Small intestine (tissue), 7 donors: ENCODE measurements around the gene ATCAY. TPM values are rescaled to one million over a fixed set of nuclear protein-coding genes. Genes with fewer than 3 reads are reported as not detected.

ENCODE experiments used
- DNase-seq, 2 donors: peaks; one replicate each; pipeline versions ENCODE4 v3.0.0 to v3.0.0-alpha.2; 2013
- FAIRE-seq: peaks from 2 replicates; lab custom pipeline; 2012; peaks lifted over from hg19 to GRCh38; lab: Jason Lieb, UNC
- H3K27ac ChIP-seq, 3 donors: one replicate each; pipeline ENCODE4 v1.5.1; 2013; ENCODE audit warnings: low read length in 2 of 3, mild to moderate bottlenecking in 2 of 3, control low read depth in 1 of 3, inconsistent platforms in 1 of 3, low read depth in 1 of 3, moderate library complexity in 1 of 3
- H3K27me3 ChIP-seq, 3 donors: one replicate each; pipeline ENCODE4 v1.6.1; 2013; ENCODE audit warnings: low read length in 3 of 3, inconsistent platforms in 1 of 3; ENCODE audit not compliant: control insufficient read depth in 3 of 3, insufficient read depth in 3 of 3
- H3K36me3 ChIP-seq, 3 donors: one replicate each; pipeline ENCODE4 v1.6.1; 2013; ENCODE audit warnings: low read length in 3 of 3, inconsistent platforms in 1 of 3, low read depth in 1 of 3, mild to moderate bottlenecking in 1 of 3, moderate library complexity in 1 of 3; ENCODE audit not compliant: control insufficient read depth in 3 of 3, insufficient read depth in 2 of 3
- H3K4me1 ChIP-seq, 3 donors: one replicate each; pipeline ENCODE4 v1.6.1; 2013; ENCODE audit warnings: low read length in 2 of 3, inconsistent platforms in 1 of 3, low read depth in 1 of 3, mild to moderate bottlenecking in 1 of 3, moderate library complexity in 1 of 3; ENCODE audit not compliant: control insufficient read depth in 3 of 3, insufficient read depth in 2 of 3
- H3K4me3 ChIP-seq, 3 donors: one replicate each; pipeline ENCODE4 v1.5.1; 2013; ENCODE audit warnings: low read length in 3 of 3, control low read depth in 1 of 3, inconsistent platforms in 1 of 3, low read depth in 1 of 3, mild to moderate bottlenecking in 1 of 3, moderate library complexity in 1 of 3
- H3K9me3 ChIP-seq, 2 donors: one replicate each; pipeline ENCODE4 v1.6.1; 2013; ENCODE audit warnings: low read depth in 1 of 2, low read length in 1 of 2; ENCODE audit not compliant: control insufficient read depth in 2 of 2, insufficient read depth in 1 of 2
- WGBS, 3 donors: extraction: QIAGEN DNeasy Blood & Tissue Kit; methylation state at CpG; one replicate each; pipeline ENCODE4 v1.1.7; 2013; 5-methylcytosine and 5-hydroxymethylcytosine counted together
- polyA plus RNA-seq, 4 donors: library from polyadenylated mRNA; stranded (reverse) in 3 of 4; unstranded in 1 of 4; fragments of 200-250 nt in 3 of 4; fragments of 120-200 nt in 1 of 4; gene quantifications; one replicate each; pipeline versions ENCODE4 v1.2.1 to v1.2.3, GENCODE V29; 2013
- donor health status: healthy with polysubstance abuse.
- donor health status: control.
- donor health status: control.
- donor health status: Bipolar disorder and iron deficiency.
- donor health status: healthy.

ATCAY gene
- polyA plus RNA-seq, 4 donors = 0.27 to 3.0 (median 0.34) TPM; not detected in 1

GRCh38 chr19:3850320-3850972 lies 30.0 kb upstream of the ATCAY start:
- no peak for FAIRE-seq
- Histone ChIP-seq H3K9me3 (peaks cover 2 to 24% of the 10 kb centered on the region in 2 donors), H3K27ac (no peak overlapping the region), H3K27me3 (no peaks in the 10 kb centered on the region), H3K36me3 (no peaks in the 10 kb centered on the region), H3K4me1 (no peaks in the 10 kb centered on the region), H3K4me3 (no peak overlapping the region)
- 79 to 86% (median 80%) methylated on average over 6 of the region's 6 CpGs for WGBS, 3 donors
- no peak for DNase-seq

GRCh38 chr19:3851254-3852176 lies 29.0 kb upstream of the ATCAY start:
- WGBS, 3 donors = 91 to 94% (median 93%) methylated on average over 11 of the region's 11 CpGs

GRCh38 chr19:3852177-3852511 lies 28.3 kb upstream of the ATCAY start:
- Histone ChIP-seq H3K4me1 (no peaks in the 10 kb centered on the region), H3K27me3 (no peaks in the 10 kb centered on the region), H3K4me3 (no peak overlapping the region), H3K9me3 (peaks cover 2 to 20% of the 10 kb centered on the region in 2 donors), H3K27ac (no peak overlapping the region), H3K36me3 (no peaks in the 10 kb centered on the region)
- WGBS, 3 donors = 97 to 100% (median 100%) methylated on average over 1 of the region's 1 CpG
- DNase-seq (no peak), FAIRE-seq (no peak)

More at GRCh38 chr19:3851254-3852176, 29.0 kb upstream of the ATCAY start:
- FAIRE-seq (no peak), DNase-seq (no peak)
- Histone ChIP-seq H3K4me1 (no peaks in the 10 kb centered on the region), H3K27me3 (no peaks in the 10 kb centered on the region), H3K36me3 (no peaks in the 10 kb centered on the region), H3K4me3 (no peak overlapping the region), H3K27ac (no peak overlapping the region), H3K9me3 (peaks cover 2 to 24% of the 10 kb centered on the region in 2 donors)

GRCh38 chr19:3852614-3853254 lies 27.8 kb upstream of the ATCAY start:
- WGBS, 3 donors = 48 to 70% (median 55%) methylated on average over 4 of the region's 4 CpGs
- Histone ChIP-seq H3K4me1 (no peaks in the 10 kb centered on the region), H3K27me3 (no peaks in the 10 kb centered on the region), H3K36me3 (no peaks in the 10 kb centered on the region), H3K9me3 (peaks cover 2 to 20% of the 10 kb centered on the region in 2 donors), H3K4me3 (no peak overlapping the region), H3K27ac (no peak overlapping the region)
- DNase-seq = peak in 1 of 2 donors; percentile 59
- no peak for FAIRE-seq

GRCh38 chr19:3855320-3855719 lies 25.2 kb upstream of the ATCAY start:
- H3K36me3 ChIP-seq = no peaks in the 10 kb centered on the region
- FAIRE-seq (no peak), DNase-seq (peak in 1 of 2 donors; percentile 88)
- WGBS, 3 donors = 13 to 63% (median 38%) methylated on average over 19 of the region's 19 CpGs
- H3K27me3 ChIP-seq = no peaks in the 10 kb centered on the region
- H3K27ac ChIP-seq = no peak overlapping the region
- peaks cover 2 to 20% of the 10 kb centered on the region in 2 donors for H3K9me3 ChIP-seq
- no peak overlapping the region for H3K4me3 ChIP-seq
- no peaks in the 10 kb centered on the region for H3K4me1 ChIP-seq

GRCh38 chr19:3857449-3858003 lies 23.0 kb upstream of the ATCAY start:
- Histone ChIP-seq H3K27ac (no peak overlapping the region), H3K36me3 (no peaks in the 10 kb centered on the region), H3K4me3 (no peak overlapping the region), H3K27me3 (no peaks in the 10 kb centered on the region), H3K9me3 (peaks cover 0 to 4% of the 10 kb centered on the region in 2 donors), H3K4me1 (no peaks in the 10 kb centered on the region)
- FAIRE-seq = no peak
- WGBS, 3 donors = 64 to 74% (median 71%) methylated on average over 11 to 12 of the region's 12 CpGs
- DNase-seq = no peak

GRCh38 chr19:3860499-3860898 lies 20.0 kb upstream of the ATCAY start:
- Histone ChIP-seq H3K9me3 (no peaks in the 10 kb centered on the region), H3K27me3 (peaks cover 0 to 4% (median 0%) of the 10 kb centered on the region in 3 donors), H3K36me3 (no peaks in the 10 kb centered on the region), H3K27ac (no peak overlapping the region), H3K4me3 (no peak overlapping the region), H3K4me1 (no peaks in the 10 kb centered on the region)
- no peak for DNase-seq
- no peak for FAIRE-seq
- WGBS, 3 donors = 84 to 88% (median 85%) methylated on average over 17 of the region's 17 CpGs
